Measurements from ENCODE around the gene PDE9A.

DNA sequence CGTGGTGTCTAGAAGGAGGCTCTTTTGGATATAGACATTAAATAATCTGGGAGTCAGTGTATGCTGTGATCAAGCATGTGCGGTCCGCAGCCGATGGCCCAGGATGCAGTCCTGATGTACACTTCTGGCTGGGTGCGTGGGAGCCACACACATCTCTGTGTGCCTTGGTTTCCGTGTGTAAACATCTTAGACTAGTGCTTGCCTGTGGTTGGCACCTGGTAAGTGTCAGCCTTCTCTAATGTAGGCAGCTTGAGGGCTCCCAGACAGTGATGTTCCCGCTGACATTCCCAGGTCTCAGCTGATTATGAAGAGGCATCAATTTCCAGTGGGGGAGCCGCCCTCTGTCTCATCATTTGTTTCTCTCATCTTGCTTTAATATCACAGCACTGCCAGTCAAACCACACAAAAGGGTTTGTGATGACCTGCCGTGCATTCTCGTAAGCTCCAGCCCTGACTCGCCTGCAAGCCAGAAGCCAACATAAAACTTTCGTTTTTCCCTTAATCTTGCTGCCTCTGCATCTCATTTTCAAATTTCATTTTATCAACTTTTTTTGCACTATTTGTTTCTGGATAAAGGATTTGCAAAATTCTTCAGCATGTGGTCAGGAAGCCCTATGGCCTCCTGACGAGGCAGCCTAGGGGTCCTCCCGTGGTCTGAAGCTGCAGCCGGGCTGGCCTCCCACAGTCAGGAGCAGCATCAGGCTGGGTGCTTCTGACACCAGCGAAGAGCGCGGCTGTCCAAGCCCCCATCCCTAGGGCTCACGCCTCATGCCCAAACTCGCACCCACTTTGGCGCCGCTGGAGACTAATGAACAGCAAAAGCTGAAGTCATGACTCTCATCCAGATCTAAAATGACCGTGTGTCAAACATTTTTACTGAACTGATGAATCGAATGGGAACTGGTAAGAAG lies 28.1 kb downstream of the PDE9A start:
- TF ChIP-seq CTCF (conservative IDR thresholded peaks at IDR 0.05) (no peak), EZH2 (IDR thresholded peaks at IDR 0.05; ENCODE audit: low read depth) (no peak)
